GM12891 (cell line): ENCODE measurements around the gene DUSP6.

Experiments used
- POLR2A ChIP-seq: IDR thresholded peaks from 2 replicates; pipeline ENCODE4 v1.6.1; 2011; ENCODE audit warnings: low read depth, low read length, control low read depth
- TAF1 ChIP-seq: IDR thresholded peaks from 2 replicates; pipeline ENCODE4 v1.6.1; 2011; ENCODE audit warnings: low read depth, low read length, control low read depth

- no peak for TF ChIP-seq POLR2A
- TF ChIP-seq TAF1 = no peak
These were observed 636 bp downstream of the DUSP6 start for GRCh38 chr12:89351489-89352241.
